K562 (cell line): ENCODE data around the gene ZNRF2. TPM values are rescaled to one million over a fixed set of nuclear protein-coding genes. Genes with fewer than 3 reads are reported as not detected.

Experiments used
- FIP1L1 ChIP-seq: fragments of 200-400 bp; formaldehyde crosslinking; IDR thresholded peaks from 2 replicates; pipeline ENCODE4 v1.6.1; 2018; ENCODE audit warnings: mild to moderate bottlenecking, low read depth, low read length; ENCODE audit not compliant: poor library complexity, severe bottlenecking
- FOS ChIP-seq: IDR thresholded peaks from 3 replicates; pipeline ENCODE4 v1.6.1; 2011; ENCODE audit not compliant: insufficient read length; ENCODE audit errors: extremely low read depth
- GATAD2B ChIP-seq: fragments of 450-650 bp; IDR thresholded peaks from 2 replicates; pipeline ENCODE4 v1.6.1; 2017; ENCODE audit warnings: mild to moderate bottlenecking, borderline replicate concordance
- HDAC1 ChIP-seq, 2 experiments: fragments of 450-650 bp; IDR thresholded peaks; 2 replicates each; pipeline ENCODE4 v1.6.1; 2016 to 2017; ENCODE audit warnings: inconsistent platforms in 1 of 2, mild to moderate bottlenecking in 1 of 2, moderate library complexity in 1 of 2
- HNRNPL ChIP-seq: fragments of 200-400 bp; formaldehyde crosslinking; IDR thresholded peaks from 2 replicates; pipeline ENCODE4 v1.6.1; 2017; ENCODE audit warnings: low read depth, mild to moderate bottlenecking, low read length
- KDM4B ChIP-seq, 2 experiments: fragments of 450-650 bp in 1 of 2; sonication (generic) in 1 of 2; IDR thresholded peaks; 2 replicates each; pipeline ENCODE4 v1.6.1; 2016 to 2017; ENCODE audit warnings: borderline replicate concordance in 2 of 2, antibody characterized with exemption in 1 of 2, low read depth in 1 of 2, mild to moderate bottlenecking in 1 of 2
- MYC ChIP-seq, 2 experiments: fragments of 250-450 bp in 1 of 2; sonication (Bioruptor Pico) in 1 of 2; IDR thresholded peaks; 2 replicates each; pipeline versions ENCODE4 v1.5.1 to v1.6.1; 2012 to 2021; ENCODE audit warnings: low read depth in 2 of 2, borderline replicate concordance in 1 of 2, improper control_type of control experiment in 1 of 2, low read length in 1 of 2, mild to moderate bottlenecking in 1 of 2, moderate library complexity in 1 of 2
- PRMT5 ChIP-seq: sonication (generic); formaldehyde crosslinking; IDR thresholded peaks from 2 replicates; pipeline ENCODE4 v1.5.0; 2020; ENCODE audit warnings: missing genetic modification reagents
- SREBF1 ChIP-seq: fragments of 150-350 bp; IDR thresholded peaks from 2 replicates; pipeline ENCODE4 v1.6.1; 2014; ENCODE audit warnings: antibody characterized with exemption, low read depth, low read length, borderline replicate concordance
- TEAD4 ChIP-seq, 2 experiments: sonication (generic) in 1 of 2; formaldehyde crosslinking in 1 of 2; IDR thresholded peaks; 2 replicates each; pipeline versions ENCODE4 v1.6.1 to v1.8.0; 2012 to 2022; ENCODE audit warnings: borderline replicate concordance in 1 of 2, inconsistent platforms in 1 of 2, low read length in 1 of 2, mild to moderate bottlenecking in 1 of 2, missing genetic modification reagents in 1 of 2
- ZBTB7A ChIP-seq: IDR thresholded peaks from 2 replicates; pipeline ENCODE4 v1.6.1; 2011; ENCODE audit warnings: low read depth, mild to moderate bottlenecking, low read length, moderate library complexity, borderline replicate concordance; ENCODE audit not compliant: control insufficient read depth
- ZNF41 ChIP-seq: fragments of 250-450 bp; sonication (Bioruptor Pico); conservative IDR thresholded peaks from 2 replicates; pipeline ENCODE4 v1.4.0; 2020; ENCODE audit warnings: mild to moderate bottlenecking
- polyA plus RNA-seq, 8 experiments: library from polyadenylated mRNA; depleted of rRNA in 4 of 8; stranded (reverse) in 5 of 8; unstranded in 3 of 8; fragments of >200 nt; fragmentation: Nextera tagmentation in 2 of 8; fragmentation: Illumina TruSeq in 1 of 8; extraction: Ambion mirVana in 2 of 8; extraction: Trizol in 1 of 8; gene quantifications; 2 replicates each; pipeline versions ENCODE4 v1.2.1 to v1.2.3, GENCODE V29; 2011 to 2014; ENCODE audit warnings: inconsistent platforms in 1 of 8, missing spikeins in 1 of 8
- total RNA-seq, 7 experiments: library from RNA; depleted of rRNA in 6 of 7; stranded (reverse); fragments of >200 nt in 6 of 7; fragmentation: Illumina TruSeq in 2 of 7; extraction: Trizol in 2 of 7; gene quantifications; 2 replicates each; pipeline versions ENCODE4 v1.2.1 to v1.2.3, GENCODE V29; 2011 to 2021; ENCODE audit warnings: low replicate concordance in 1 of 7
- TF ChIP-seq, protein P1 (sequence below): fragments of 450-650 bp; IDR thresholded peaks from 2 replicates; pipeline ENCODE4 v1.7.0; 2016; ENCODE audit warnings: borderline replicate concordance
- TF ChIP-seq, protein P2 (sequence below): fragments of 150-350 bp; IDR thresholded peaks from 2 replicates; pipeline ENCODE4 v1.6.1; 2014; ENCODE audit warnings: low read depth, mild to moderate bottlenecking, low read length, borderline replicate concordance
- TF ChIP-seq, protein P3 (sequence below): fragments of 450-650 bp; conservative IDR thresholded peaks from 2 replicates; pipeline ENCODE4 v1.6.1; 2016; ENCODE audit warnings: missing genetic modification characterization, low read depth, mild to moderate bottlenecking, control low read depth, missing compliant biosample characterization
- TF ChIP-seq, protein P4 (sequence below): fragments of 450-650 bp; IDR thresholded peaks from 2 replicates; pipeline ENCODE4 v1.6.1; 2016; ENCODE audit warnings: borderline replicate concordance

The ZNRF2 gene
- total and polyA plus RNA-seq, 9 of the 15 experiments (the other 6 are each of a cell fraction or from before 2014, with no cell fraction given) = 1.1 to 13.9 (median 5.5) TPM

DNA sequence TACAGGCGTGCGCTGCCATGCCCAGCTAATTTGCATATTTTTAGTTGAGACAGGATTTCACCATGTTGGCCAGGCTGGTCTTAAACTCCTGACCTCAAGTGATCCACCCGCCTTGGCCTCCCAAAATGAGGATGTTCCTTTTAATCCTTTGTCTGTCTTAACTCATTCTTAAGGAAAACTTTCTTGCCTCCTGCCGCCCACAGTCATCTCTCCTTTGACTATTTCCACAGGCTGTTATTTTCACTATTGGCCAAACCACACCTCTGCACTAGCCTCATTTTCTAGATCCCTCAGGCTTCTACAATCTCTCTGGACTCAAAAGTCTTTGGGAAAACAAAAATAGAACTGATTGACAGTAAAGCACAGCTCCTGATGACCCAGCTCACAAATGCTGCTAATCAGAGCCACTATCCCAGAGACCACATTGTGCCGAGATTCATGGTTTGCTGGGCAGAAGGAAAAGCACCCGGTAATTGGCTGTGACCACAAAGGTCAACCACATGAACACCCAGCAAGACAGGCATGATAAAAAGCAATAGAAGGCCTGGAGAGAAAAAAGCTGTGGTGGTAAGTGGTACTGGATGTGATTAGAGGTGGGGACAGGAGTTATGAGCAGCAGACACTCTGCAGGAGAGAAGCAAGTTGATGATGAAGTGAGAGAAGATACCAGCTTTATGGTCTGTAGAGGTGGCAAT is 44.1 kb upstream of the ZNRF2 start (continued):
- TF ChIP-seq, protein P1, sequence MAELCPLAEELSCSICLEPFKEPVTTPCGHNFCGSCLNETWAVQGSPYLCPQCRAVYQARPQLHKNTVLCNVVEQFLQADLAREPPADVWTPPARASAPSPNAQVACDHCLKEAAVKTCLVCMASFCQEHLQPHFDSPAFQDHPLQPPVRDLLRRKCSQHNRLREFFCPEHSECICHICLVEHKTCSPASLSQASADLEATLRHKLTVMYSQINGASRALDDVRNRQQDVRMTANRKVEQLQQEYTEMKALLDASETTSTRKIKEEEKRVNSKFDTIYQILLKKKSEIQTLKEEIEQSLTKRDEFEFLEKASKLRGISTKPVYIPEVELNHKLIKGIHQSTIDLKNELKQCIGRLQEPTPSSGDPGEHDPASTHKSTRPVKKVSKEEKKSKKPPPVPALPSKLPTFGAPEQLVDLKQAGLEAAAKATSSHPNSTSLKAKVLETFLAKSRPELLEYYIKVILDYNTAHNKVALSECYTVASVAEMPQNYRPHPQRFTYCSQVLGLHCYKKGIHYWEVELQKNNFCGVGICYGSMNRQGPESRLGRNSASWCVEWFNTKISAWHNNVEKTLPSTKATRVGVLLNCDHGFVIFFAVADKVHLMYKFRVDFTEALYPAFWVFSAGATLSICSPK = no peak
- TF ChIP-seq FOS (no peak), HNRNPL (no peak), TEAD4 (IDR thresholded peaks at IDR 0.05; ENCODE audit: low read length) (peak; percentile 90), TEAD4 (CRISPR knock-in tag; IDR thresholded peaks at IDR 0.05; ENCODE audit: borderline replicate concordance) (no peak), FIP1L1 (no peak), GATAD2B (no peak), KDM4B (IDR thresholded peaks at IDR 0.05; ENCODE audit: borderline replicate concordance in 2 of 2, low read depth in 1 of 2) (no peak), ZNF41 (CRISPR knock-in tag) (no peak), MYC (IDR thresholded peaks at IDR 0.05; ENCODE audit: low read depth, low read length) (no peak), MYC (CRISPR knock-in tag; IDR thresholded peaks at IDR 0.05; ENCODE audit: borderline replicate concordance, low read depth) (no peak), SREBF1 (no peak), ZBTB7A (no peak), PRMT5 (CRISPR knock-in tag) (no peak), HDAC1 (IDR thresholded peaks at IDR 0.05) (peak in 1 of 2 experiments; percentile 93; a peak in 2 of 4 replicates)
- TF ChIP-seq, protein P2, sequence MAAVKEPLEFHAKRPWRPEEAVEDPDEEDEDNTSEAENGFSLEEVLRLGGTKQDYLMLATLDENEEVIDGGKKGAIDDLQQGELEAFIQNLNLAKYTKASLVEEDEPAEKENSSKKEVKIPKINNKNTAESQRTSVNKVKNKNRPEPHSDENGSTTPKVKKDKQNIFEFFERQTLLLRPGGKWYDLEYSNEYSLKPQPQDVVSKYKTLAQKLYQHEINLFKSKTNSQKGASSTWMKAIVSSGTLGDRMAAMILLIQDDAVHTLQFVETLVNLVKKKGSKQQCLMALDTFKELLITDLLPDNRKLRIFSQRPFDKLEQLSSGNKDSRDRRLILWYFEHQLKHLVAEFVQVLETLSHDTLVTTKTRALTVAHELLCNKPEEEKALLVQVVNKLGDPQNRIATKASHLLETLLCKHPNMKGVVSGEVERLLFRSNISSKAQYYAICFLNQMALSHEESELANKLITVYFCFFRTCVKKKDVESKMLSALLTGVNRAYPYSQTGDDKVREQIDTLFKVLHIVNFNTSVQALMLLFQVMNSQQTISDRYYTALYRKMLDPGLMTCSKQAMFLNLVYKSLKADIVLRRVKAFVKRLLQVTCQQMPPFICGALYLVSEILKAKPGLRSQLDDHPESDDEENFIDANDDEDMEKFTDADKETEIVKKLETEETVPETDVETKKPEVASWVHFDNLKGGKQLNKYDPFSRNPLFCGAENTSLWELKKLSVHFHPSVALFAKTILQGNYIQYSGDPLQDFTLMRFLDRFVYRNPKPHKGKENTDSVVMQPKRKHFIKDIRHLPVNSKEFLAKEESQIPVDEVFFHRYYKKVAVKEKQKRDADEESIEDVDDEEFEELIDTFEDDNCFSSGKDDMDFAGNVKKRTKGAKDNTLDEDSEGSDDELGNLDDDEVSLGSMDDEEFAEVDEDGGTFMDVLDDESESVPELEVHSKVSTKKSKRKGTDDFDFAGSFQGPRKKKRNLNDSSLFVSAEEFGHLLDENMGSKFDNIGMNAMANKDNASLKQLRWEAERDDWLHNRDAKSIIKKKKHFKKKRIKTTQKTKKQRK = no peak
- TF ChIP-seq, protein P3, sequence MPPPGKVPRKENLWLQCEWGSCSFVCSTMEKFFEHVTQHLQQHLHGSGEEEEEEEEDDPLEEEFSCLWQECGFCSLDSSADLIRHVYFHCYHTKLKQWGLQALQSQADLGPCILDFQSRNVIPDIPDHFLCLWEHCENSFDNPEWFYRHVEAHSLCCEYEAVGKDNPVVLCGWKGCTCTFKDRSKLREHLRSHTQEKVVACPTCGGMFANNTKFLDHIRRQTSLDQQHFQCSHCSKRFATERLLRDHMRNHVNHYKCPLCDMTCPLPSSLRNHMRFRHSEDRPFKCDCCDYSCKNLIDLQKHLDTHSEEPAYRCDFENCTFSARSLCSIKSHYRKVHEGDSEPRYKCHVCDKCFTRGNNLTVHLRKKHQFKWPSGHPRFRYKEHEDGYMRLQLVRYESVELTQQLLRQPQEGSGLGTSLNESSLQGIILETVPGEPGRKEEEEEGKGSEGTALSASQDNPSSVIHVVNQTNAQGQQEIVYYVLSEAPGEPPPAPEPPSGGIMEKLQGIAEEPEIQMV (tag) = no peak
- TF ChIP-seq, protein P4, sequence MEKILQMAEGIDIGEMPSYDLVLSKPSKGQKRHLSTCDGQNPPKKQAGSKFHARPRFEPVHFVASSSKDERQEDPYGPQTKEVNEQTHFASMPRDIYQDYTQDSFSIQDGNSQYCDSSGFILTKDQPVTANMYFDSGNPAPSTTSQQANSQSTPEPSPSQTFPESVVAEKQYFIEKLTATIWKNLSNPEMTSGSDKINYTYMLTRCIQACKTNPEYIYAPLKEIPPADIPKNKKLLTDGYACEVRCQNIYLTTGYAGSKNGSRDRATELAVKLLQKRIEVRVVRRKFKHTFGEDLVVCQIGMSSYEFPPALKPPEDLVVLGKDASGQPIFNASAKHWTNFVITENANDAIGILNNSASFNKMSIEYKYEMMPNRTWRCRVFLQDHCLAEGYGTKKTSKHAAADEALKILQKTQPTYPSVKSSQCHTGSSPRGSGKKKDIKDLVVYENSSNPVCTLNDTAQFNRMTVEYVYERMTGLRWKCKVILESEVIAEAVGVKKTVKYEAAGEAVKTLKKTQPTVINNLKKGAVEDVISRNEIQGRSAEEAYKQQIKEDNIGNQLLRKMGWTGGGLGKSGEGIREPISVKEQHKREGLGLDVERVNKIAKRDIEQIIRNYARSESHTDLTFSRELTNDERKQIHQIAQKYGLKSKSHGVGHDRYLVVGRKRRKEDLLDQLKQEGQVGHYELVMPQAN = no peak
